HG03469 (cell line): ENCODE results near the gene PEPD.
A peak's percentile ranks its signal among the peaks of the same experiment; 100 is the strongest.

Experiments
- ATAC-seq: cut with Tn5 transposase; IDR thresholded peaks from one replicate; pipeline ENCODE4 v1.9.1; 2021; ENCODE audit warnings: mild to moderate bottlenecking, moderate library complexity, moderate number of reproducible peaks; ENCODE audit not compliant: unreplicated experiment

The PEPD gene

GRCh38 chr19:33388725-33389420 lies 132.7 kb downstream of the PEPD start:
- no peak for ATAC-seq

- no peak for ATAC-seq
Observed at GRCh38 chr19:33388231-33388724, 133.3 kb downstream of the PEPD start.

DNA sequence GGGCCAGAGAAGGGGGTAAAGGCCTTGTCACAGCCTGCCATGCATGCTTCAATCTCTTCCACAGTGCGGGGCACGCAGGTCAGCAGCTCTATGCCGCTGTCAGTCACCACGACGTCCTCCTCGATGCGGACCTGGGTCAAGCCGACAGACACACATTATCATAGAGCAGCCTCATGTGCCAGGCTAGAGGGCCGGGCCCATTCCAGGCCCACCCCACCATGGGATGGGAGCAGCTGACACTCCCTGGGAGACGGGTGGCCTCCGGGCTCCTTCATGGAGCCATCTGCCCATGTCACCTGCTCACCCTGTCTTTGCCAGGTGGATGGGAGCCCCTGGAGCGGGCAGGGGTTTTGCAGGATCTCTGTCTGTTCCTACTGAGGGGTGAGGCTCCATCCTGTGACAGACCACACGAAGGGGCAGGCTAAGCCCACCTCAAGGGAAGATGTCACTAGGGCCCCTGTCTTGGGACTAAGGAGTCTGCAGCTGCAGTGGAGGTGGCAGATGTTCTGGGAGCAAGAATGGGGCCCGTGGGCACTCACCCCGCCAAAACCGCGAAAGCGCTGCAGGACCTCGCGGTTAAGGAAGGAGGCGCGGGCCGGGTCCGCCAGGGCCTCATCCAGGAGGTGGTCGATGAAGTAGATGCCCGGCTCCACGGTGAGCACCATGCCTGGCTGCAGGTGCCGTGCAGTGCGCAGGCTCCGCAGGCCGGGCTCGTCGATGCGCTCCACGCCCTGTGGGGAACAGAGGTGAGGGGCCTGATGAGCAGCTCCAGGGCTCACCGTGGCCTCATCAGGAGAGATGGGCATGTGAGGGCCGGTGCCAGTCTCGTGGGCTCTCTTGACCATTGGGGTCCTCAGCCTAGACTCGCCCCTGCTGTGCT lies 134.0 kb downstream of the PEPD start:
- no peak for ATAC-seq

- ATAC-seq, result no peak
Observed at GRCh38 chr19:33386361-33386858, 135.2 kb downstream of the PEPD start.

GRCh38 chr19:33385956-33386355 lies 135.6 kb downstream of the PEPD start:
- no peak for ATAC-seq

- no peak for ATAC-seq
Observed at GRCh38 chr19:33384983-33385382, 136.6 kb downstream of the PEPD start.

DNA sequence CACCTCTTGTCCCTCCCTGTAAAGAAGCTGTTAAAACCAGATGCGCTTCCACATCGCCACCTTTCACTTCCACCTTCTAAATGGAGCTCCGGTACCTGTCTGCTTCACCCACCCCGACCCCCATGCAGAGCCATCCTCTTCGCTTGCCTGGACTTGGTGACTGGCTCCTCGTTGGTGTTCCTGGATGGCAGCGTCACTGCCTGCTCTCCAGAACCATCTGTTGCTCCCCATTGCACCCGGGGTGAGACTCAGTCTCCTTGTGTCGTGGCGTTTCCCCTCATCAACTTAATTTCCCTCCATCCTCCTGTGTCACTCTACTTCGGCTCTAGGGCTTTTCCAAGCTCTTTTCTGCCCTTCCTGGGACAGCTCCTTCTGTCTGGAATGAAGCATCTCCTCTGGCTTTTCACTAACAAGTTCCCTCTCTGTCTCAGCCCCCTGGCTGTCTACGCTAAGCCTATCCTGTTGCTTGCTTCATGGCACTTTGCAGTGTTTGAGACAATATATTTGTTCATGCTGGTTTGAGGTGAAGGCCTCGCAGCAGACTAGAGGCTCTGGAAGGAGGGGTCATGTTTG lies 137.8 kb downstream of the PEPD start:
- no peak for ATAC-seq

DNA sequence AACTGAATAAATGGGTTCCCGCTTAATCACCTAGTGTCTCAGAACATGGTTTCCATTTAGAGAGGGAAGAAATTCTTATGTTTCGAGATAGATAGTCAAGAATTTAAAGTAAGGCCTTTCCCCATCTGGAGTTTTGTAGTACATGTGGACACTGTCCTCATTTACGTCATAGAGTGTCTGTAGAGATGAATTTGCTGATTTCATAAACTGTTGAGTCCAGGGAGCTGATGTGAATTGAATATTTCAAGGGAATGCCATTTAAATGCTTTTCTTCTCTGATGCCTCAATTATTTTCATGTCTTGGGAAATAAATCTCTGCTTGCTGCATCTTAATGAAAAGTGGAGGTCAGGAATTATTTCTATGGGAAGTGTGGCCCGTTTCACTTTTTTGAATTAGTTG lies 138.6 kb downstream of the PEPD start:
- no peak for ATAC-seq

DNA sequence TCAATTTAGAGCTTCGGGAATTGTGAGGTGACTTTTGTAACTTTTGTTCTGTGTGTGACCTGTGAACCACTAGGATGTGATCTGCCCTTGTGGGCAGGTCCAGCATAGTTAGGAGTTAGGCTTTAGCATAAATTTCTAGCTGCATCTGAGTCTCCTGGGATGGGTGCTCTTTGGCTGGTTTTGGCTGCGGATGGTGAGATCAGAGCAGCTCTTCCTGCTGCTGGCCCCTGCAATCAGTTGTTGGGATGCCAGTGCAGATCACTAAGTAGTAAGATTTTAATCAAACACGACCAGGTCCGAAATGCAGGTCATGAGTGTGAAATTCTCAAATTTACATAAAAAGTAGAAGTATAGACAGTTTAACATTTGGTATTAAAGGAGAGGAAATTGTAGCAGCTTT lies 139.6 kb downstream of the PEPD start:
- no peak for ATAC-seq

- ATAC-seq, result no peak
Observed at GRCh38 chr19:33381101-33381500, 140.5 kb downstream of the PEPD start.

DNA sequence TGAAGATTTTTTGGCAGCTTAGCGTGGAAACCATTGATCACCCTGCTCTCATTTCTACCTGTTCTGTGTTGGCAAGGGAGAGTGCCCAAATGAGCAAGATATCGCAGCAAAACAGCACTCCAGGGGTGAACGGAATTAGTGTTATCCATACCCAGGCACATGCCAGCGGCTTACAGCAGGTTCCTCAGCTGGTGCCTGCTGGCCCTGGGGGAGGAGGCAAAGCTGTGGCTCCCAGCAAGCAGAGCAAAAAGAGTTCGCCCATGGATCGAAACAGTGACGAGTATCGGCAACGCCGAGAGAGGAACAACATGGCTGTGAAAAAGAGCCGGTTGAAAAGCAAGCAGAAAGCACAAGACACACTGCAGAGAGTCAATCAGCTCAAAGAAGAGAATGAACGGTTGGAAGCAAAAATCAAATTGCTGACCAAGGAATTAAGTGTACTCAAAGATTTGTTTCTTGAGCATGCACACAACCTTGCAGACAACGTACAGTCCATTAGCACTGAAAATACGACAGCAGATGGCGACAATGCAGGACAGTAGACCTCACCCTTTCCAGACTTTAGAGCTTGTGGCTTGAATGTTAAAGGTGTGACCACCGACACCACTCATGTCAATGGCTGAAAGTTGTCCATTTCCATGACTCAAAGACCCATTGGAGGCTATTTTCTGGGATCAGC lies 142.3 kb downstream of the PEPD start:
- no peak for ATAC-seq

DNA sequence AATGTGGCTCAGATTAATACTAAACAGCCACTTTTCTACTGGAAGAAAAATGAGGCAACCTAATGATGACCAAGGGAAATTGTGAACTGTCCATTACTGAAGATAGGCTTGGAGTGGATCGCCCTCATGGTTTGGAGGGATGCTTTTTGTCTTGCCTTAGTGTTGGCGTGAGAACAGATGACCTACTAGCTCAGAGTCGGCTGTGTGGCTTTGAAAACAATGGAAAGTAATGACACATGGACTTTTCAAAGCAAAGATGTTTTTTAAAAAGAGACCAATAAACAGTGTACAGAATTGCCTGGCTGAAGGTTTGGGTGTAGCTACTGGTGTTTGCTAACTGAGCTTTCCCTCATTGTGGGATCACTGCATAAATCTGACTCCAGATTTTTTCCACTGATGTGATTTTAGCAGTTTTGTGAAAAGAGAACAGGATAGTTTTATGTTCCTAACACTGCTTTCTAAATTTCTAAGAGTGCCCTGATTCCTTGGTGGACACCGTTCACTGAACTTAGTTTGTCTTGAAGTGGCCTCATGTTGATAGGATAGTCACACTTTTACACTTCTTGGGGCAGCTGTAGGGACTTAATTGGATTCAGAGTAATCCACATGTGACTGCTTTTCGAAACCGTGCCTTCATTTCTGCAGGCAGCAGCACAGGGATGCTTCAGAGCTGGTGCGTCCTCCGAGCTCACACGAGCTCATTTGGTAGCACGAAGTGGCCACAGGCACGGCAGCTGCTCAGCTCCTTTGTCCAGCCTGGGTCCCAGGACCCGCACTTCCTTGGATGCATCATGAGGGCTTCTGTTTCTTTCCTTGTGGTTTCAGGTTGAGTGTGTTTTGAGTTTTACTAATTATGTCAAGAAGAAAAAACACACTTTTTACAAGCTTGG lies 143.8 kb downstream of the PEPD start:
- no peak for ATAC-seq

GRCh38 chr19:33376941-33377557 lies 144.5 kb downstream of the PEPD start:
- no peak for ATAC-seq

DNA sequence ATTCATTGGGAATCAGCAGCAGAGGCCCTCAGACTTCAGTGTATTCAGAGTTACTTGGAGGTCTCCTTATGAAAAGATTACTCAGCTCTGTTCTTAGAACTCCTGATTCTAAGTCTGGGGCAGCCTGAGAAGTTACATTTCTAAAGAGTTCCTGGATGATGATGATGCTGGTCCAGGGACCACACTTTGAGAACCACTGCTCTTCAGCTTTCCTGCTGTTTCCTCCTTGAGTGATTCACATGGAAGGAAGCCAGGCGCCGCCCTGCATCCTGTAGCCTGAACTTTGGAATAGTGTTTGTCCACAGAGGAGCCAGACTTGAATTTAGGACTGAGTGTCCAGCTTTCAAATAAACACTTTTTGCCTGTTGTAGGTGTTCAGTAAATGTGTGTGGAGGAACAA lies 145.2 kb downstream of the PEPD start:
- ATAC-seq, result no peak

DNA sequence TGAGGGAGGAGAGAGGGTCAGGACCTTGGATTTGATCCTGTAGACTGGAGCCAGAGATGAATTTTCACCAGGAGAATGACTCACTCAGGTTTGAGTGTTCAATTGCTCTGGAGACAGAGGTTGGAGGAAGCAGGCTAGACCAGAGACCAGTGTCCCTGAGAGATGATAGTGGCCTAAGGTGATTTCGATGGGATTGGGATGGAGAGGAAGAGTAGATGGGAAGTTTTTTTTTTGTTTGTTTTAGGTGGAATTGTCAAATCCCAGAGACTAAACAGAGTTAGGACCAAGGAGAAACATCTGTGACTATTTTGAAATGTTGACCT lies 145.8 kb downstream of the PEPD start:
- ATAC-seq, result no peak

DNA sequence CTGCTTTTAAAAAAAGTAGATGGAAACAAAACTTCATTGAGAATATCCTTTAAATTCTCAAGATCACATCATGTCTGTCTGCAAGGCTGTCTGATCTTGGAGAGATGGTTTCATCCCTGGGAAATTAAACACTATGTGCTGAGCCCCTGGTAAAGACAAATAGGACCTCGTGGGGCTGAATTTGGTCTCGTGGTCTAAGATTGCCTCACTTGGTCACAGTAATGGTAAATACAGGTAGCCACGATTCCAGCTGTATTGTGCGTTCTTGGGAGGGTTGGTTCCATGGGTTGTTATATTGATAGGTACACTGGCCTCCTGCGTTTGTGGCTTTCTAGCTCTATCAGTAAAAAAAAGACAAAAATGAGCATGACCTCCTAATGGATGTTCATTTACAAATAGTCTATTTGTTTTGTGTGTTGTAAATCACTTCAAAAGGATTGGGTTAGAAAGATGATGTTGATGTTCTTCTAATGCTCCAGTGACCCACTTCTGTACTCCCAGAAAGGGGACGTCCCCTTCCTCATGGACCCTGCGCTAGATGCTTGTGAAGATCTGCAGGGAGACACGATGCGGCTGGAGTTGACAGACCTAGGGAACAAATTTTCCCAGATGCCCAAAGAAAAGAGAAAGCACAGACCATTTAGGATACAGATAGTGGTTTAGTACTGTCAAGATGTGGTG lies 146.3 kb downstream of the PEPD start:
- ATAC-seq, result no peak

GRCh38 chr19:33374236-33374714 lies 147.3 kb downstream of the PEPD start:
- ATAC-seq, result no peak

DNA sequence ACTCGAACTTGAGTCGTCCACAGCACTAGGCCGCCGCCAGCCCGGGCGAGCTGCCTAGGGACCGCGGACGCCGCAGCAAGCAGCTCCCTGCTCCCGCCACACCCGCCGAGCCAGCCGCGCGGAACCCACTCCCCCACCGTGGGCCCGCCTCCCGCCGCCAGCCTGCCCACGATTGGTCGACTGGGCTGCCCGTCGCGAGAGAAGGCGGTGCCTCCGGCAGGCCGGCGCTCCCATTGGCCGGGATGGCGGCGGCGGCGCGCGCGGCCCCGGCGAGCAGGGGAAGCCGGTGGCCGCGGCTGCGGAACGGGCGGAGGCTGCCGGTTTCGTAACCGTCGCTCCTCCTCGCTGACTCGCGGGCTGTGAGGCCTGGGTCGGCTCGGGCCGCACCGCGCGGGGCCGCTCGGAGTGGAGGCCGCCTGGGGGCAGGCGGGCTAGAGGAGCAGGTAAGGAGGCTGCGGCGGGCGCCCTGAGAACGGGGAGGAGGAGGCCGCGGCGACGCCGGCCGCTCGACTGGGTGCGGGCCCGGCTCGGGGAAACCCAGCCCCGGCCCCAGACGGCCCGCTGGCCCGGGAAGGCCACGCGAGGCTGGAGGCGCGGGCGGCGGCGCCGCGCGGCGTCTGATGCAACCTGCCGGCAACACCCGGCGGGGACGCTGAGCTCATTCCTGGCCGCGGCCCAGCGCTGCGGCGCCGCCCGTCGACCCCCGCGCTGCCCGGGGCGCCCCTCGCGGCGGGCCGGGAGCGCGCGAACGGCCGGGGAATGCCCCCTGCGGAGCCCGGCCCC lies 147.9 kb downstream of the PEPD start, which contains the start of gene CEBPG:
CEBPG (plus strand) TSS at position 257 of the 783 bp plus-strand sequence. CDS start 5,531 bp downstream, outside the sequence.
- peak; percentile 66 for ATAC-seq
